GM19035 (cell line): Measurements from ENCODE around the gene TM7SF3.
A peak's percentile ranks its signal among the peaks of the same experiment; 100 is the strongest.
"Not testable (repeated sequence)": the region's sequence is repeated elsewhere in the genome, so short reads cannot be mapped to it uniquely, and the experiment has no call there.

Source experiments
- ATAC-seq: cut with Tn5 transposase; IDR thresholded peaks from one replicate; pipeline ENCODE4 v1.9.1; 2021; ENCODE audit not compliant: unreplicated experiment

The TM7SF3 gene

GRCh38 chr12:26979733-26980132 is 34.5 kb downstream of the TM7SF3 start:
- no peak for ATAC-seq

DNA sequence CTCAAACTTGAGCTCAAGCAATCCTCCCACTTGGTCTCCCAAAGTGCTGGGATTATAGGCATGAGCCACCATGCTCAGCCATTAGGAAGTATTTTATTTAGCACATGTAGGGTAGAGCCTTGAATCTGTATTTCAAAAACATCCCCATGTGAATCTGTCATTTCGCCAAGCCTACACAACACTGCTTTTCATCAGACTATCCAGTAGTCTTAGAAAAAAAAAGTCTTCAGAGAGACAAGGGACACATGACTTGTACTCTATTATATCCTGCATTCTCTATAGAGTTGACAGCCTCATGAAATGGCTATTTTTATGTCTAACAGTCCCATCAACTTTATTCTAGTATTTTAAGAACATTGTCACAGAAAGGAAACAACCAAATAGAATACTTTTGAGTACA is 35.4 kb downstream of the TM7SF3 start:
- ATAC-seq, result no peak

DNA sequence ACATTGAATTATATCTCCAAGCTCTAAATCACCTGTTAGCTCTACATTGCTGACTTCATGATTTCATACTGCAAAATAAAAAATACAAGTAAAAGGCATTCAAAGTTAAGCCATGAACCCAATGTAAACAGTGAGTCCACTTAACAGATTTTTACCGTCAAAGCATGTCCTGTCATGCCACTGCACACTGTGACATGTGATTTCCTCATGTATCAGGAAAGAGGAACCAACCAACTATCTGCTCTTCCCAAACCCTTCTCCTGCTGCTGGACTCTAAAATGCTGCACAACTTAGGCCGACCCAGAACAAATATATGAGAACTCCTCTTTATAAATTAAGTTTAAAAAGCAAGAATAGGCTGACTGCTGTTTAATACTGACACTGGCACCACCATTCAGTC is 37.5 kb downstream of the TM7SF3 start:
- no peak for ATAC-seq

- ATAC-seq, result peak; percentile 97
Measured at GRCh38 chr12:26971963-26972362, 42.2 kb downstream of the TM7SF3 start.

DNA sequence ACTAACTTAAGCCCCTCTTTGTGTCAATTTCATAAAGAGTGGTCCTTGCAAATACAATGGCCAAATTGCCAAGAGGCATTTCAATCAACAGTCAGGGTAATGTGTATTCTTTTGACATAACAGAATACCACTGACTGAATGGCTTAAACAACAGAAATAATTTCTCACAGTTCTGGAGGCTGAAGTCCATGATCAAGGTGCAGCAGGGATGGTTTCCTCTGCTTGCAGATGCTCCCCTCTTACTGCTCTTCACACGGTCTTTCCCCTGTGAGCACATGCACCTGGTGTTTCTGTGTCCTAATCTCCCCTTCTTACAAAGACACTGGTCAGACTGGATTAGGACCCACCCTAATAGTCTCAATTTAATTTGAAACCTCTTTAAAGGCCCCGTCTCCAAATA is 44.0 kb downstream of the TM7SF3 start:
- no peak for ATAC-seq

GRCh38 chr12:26966842-26967241 is 47.3 kb downstream of the TM7SF3 start:
- ATAC-seq, result no peak

GRCh38 chr12:26963413-26963812 is 50.8 kb downstream of the TM7SF3 start:
- ATAC-seq, result no peak

DNA sequence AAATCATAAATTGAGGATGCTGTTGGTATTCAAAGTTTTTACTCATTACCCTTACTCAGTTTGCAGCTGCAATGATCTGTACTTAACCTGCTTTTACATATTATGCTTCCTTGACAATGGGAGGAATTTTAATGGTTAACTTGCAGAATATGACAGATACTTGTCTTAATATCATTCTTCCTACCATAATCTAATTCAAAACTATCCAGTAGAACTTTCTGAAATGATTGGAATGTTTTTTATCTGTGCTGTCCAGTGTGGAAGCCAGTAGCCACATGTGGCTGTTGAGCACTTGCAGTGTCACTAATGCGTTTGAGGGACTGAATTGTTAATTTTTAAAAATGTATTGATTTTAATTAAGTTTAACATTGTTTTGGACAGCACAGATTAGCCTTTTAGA is 52.4 kb downstream of the TM7SF3 start:
- ATAC-seq, result no peak

- not testable (repeated sequence) for ATAC-seq
Measured at GRCh38 chr12:26961391-26961790, 52.8 kb downstream of the TM7SF3 start.

- no peak for ATAC-seq
Measured at GRCh38 chr12:26954027-26954426, 60.2 kb downstream of the TM7SF3 start.

- no peak for ATAC-seq
Measured at GRCh38 chr12:26953447-26953846, 60.7 kb downstream of the TM7SF3 start.

DNA sequence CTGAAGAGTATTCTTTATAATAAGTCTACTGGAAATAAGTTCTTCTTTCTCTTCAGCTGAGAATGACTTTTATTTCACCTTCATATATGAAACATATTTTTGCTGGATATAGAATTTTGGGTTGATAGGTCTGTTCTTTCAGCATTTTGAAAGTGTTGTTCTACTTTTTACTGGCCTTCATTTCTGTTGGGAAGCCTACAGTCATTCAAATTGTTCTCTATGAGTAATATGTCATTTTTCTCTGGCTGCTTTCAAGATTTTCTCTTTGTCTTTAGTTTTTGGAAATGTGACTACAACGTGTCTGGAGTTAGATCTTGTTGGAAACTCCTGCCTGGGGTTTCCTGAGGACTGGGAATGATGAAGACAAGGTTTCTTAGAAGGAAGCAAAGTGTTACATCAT is 65.9 kb downstream of the TM7SF3 start:
- no peak for ATAC-seq

DNA sequence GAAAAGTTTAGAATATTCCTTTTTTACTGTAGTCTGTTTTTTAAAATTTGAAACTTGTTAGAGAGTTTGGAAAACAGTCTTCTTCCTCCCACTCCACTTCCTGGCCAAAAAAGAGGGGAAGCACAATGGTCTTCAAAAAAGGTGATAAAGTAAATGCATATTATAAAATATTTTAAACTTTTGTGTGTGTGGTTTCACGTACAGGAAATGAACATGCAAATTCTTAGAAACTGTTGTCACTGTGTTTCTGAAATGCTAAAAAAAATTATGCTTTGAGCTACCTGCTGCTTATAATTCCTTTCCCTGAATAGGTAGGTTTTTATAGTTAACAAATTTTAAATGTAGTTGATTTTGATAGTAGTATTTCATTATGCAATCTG is 73.0 kb downstream of the TM7SF3 start:
- ATAC-seq, result no peak

- ATAC-seq, result no peak
Measured at GRCh38 chr12:26940516-26941214, 73.5 kb downstream of the TM7SF3 start.

GRCh38 chr12:26939953-26940352 is 74.2 kb downstream of the TM7SF3 start:
- ATAC-seq, result no peak

- no peak for ATAC-seq
Measured at GRCh38 chr12:26939192-26939832, 74.9 kb downstream of the TM7SF3 start.

DNA sequence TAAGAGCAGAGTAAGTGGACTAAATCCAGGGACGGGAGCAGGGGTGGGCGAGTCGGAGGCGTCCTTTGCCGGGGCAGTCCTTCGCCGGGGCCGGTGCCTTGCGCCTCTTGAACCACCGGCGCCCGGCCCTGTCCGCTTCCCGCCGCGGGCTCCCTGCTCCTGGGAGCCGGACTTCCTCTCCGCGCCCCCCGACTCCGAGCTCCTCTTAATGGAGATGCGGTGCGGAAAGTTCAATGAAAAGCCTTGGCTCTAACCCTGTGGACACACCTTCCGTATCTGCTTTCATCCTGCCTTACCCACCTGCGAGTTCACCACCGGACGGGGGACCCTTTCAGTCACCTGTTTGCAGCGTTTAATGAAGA is 75.5 kb downstream of the TM7SF3 start:
- peak; percentile 13 for ATAC-seq

DNA sequence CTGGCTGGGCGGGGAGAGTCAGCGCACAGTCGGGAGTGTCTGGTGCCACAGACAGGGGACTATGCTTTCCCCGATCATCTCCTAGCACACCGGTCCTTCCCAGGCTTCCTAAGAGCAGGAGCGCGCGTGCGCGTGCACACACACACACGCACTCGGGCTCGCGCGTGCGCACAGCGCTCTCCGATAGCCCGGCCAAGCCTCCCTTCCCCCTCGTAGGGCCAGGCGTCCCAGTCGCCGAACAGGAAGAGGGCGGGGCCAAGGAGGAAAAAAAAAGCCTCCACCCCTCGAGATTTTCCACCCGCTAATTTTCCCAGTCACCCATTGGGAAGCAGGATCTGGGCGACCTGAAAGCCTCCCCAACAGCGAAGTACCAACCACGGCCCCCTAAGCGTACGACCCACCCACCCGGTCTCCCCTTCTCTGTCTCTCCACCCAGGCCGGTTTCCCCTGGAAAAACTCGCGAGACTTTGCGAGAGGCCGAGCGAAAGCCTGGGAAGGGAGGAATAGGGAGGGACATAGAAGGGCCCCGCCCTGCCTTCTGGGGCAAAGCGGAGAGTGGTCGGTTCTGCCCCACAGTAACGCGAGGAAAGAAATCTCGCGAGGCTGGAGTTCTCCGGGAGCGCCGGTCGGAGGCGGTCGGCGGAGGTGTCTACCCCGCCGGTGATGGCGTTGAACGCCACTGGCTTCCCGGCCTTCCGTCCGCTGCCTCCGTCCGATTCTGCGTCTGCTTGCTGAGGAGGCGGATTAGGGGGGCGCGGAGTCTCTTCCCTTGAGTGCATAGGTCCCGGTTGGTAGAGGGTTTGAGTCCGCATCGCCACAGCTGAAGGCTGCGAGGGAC is 76.1 kb downstream of the TM7SF3 start, which contains the start of the genes FGFR1OP2 and INTS13:
Gene FGFR1OP2, plus strand, starts transcription at position 608 of the 838 bp plus-strand sequence. CDS start 15,689 bp downstream, outside the sequence.
Gene INTS13, minus strand, starts transcription at position 119 of the 838 bp plus-strand sequence. CDS start 1,178 bp downstream, outside the sequence.
- peak; percentile 83 for ATAC-seq

DNA sequence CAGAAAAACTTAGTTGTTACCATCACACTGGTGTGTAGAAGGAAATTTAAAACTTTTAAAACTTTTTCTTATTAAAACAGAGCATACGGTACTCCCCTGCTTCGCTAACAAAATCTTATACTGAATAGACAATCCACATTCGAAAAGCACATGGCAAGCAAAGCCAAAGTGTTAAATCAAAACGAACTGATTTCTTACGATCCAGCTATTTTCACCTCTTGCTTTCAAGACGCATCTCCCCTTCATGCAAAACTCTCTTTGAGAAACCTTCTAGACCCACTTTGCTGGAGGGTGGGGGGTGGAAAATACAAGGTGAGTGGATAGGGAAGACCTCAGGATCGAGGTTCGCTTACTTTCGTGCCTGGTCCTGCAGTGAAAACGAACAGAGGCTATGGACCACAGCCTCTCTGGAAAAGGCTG is 76.7 kb downstream of the TM7SF3 start:
- ATAC-seq, result no peak

DNA sequence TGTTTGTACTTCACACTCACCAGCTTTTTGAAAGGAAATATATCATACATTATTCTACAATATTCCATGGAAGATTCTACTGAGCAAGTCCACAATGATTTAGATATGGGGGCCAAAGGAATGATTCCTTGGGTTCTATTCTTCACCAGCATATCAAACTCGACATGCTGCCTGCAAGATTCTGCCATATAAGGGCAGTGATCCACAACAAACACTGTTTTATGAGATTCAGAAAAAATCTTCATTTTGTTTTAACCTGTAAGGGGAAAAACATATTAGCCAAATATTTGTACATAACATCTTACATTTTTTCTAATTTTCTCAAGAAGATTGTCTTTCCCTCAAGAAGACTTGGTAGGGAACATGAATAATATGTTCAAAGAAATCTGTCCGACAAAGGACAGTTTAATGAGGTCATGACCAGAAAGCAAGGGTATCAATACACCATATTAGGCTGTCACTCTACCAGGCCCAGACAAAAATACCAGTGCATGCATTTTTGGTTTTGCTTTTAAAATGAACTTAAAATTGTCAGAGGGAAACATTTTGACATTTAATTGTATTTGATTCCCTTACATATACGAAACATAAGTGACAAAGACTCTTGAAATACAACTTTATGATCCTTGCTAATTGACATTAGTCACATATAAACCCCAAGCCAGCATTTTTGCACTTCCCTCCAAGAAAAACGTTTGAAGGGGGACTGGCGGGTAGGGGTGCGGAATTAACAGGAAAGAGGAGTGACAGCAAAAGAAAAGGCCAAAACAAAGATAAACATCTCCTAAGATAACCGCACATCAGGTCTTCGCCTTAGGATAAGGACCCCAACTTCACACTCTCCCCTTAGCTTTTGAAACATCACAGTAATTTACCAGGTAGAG is 77.4 kb downstream of the TM7SF3 start:
- ATAC-seq, result no peak
